K562 (cell line): Measurements from ENCODE around the gene CCDC69. TPM values are rescaled to one million over a fixed set of nuclear protein-coding genes. Genes with fewer than 3 reads are reported as not detected.

Experiments
- ATAC-seq: fragments of 200-7000 bp; cut with Tn5 transposase; 3 replicates; pipeline ENCODE4 v1.9.1; 2020; ENCODE audit warnings: moderate library complexity
- BruUV-seq: library from RNA; stranded (reverse); fragments of 400-500 nt; replicated peaks from 2 replicates; lab custom pipeline; 2021; lab: Mats Ljungman, UMichigan
- CTCF ChIA-PET: fragments of 300-600 bp; formaldehyde crosslinking; extraction: SDS; loops from one replicate; lab custom pipeline; 2021; ENCODE audit warnings: low intra/inter-chr PET ratio; lab: Yijun Ruan, JAX
- POLR2A ChIA-PET: fragments of 300-600, 350-650 bp; sonication (Branson Sonifier 250); formaldehyde crosslinking; extraction: SDS; loops from one replicate; lab custom pipeline; 2021; ENCODE audit warnings: antibody characterized with exemption, inconsistent platforms; lab: Yijun Ruan, JAX
- DNase-seq, 4 experiments: peaks; one replicate each; pipeline versions ENCODE4 v3.0.0 to v3.0.0-alpha.2; 2011 to 2018; ENCODE audit warnings: low spot score in 3 of 4, mixed read lengths in 3 of 4; ENCODE audit errors: extremely low read depth in 1 of 4
- FAIRE-seq: peaks from 2 replicates; lab custom pipeline; 2011; peaks lifted over from hg19 to GRCh38; lab: Jason Lieb, UNC
- H2AFZ ChIP-seq: 2 replicates; pipeline ENCODE4 v1.6.0; 2011; ENCODE audit warnings: low read depth, low read length, control low read depth, inconsistent platforms
- H3K27ac ChIP-seq: fragments of 200-600 bp; 3 replicates; pipeline ENCODE4 v1.8.0; 2011; ENCODE audit warnings: low read depth, mild to moderate bottlenecking, control low read depth, inconsistent platforms, low read length, moderate library complexity, mixed read lengths; ENCODE audit errors: extremely low read depth
- H3K27me3 ChIP-seq, 2 experiments: fragments of 300-600 bp in 1 of 2; 2 replicates in 1 of 2; 3 replicates in 1 of 2; pipeline versions ENCODE4 v1.6.0 to v1.8.0; 2011; ENCODE audit warnings: inconsistent platforms in 2 of 2, low read length in 2 of 2, mild to moderate bottlenecking in 1 of 2, mixed read lengths in 1 of 2, moderate library complexity in 1 of 2; ENCODE audit not compliant: control insufficient read depth in 2 of 2, insufficient read depth in 2 of 2
- H3K36me3 ChIP-seq: fragments of 300-600 bp; 3 replicates; pipeline ENCODE4 v1.8.0; 2011; ENCODE audit warnings: mild to moderate bottlenecking, low read length, inconsistent platforms; ENCODE audit not compliant: control insufficient read depth, insufficient read depth
- H3K4me1 ChIP-seq, 2 experiments: fragments of 200-600 bp in 1 of 2; replicated peaks in 1 of 2; 2 replicates in 1 of 2; 3 replicates in 1 of 2; pipeline versions ENCODE4 v1.5.1 to v1.8.0; 2011; ENCODE audit warnings: inconsistent platforms in 2 of 2, low read length in 2 of 2, mild to moderate bottlenecking in 1 of 2, mixed read lengths in 1 of 2, moderate library complexity in 1 of 2; ENCODE audit not compliant: control insufficient read depth in 2 of 2, insufficient read depth in 2 of 2
- H3K4me2 ChIP-seq: 2 replicates; pipeline ENCODE4 v1.6.1; 2011; ENCODE audit warnings: low read length, control low read depth, inconsistent platforms, mixed read lengths; ENCODE audit not compliant: insufficient read depth
- H3K4me3 ChIP-seq: fragments of 200-600 bp; sonication (generic), shearing (Covaris generic); 2 replicates; pipeline ENCODE4 v1.5.1; 2016; ENCODE audit warnings: control low read depth, inconsistent platforms
- H3K79me2 ChIP-seq: fragments of 200-600 bp; 3 replicates; pipeline ENCODE4 v1.8.0; 2011; ENCODE audit warnings: low read length, inconsistent platforms; ENCODE audit not compliant: control insufficient read depth, insufficient read depth
- H3K9ac ChIP-seq, 2 experiments: 2 replicates each; pipeline versions ENCODE4 v1.6.0 to v1.6.1; 2011; ENCODE audit warnings: low read depth in 2 of 2, low read length in 2 of 2, control low read depth in 1 of 2, inconsistent platforms in 1 of 2, mild to moderate bottlenecking in 1 of 2, mixed read lengths in 1 of 2; ENCODE audit not compliant: insufficient read depth in 1 of 2
- H3K9me1 ChIP-seq: one replicate; pipeline ENCODE4 v1.6.0; 2011; ENCODE audit warnings: inconsistent platforms, mild to moderate bottlenecking, low read length, moderate library complexity; ENCODE audit not compliant: control insufficient read depth, insufficient read depth
- H3K9me3 ChIP-seq: replicated peaks from 2 replicates; pipeline ENCODE4 v1.5.1; 2011; ENCODE audit warnings: low read depth, low read length, inconsistent platforms; ENCODE audit not compliant: control insufficient read depth, insufficient read depth
- H4K20me1 ChIP-seq: replicated peaks from 2 replicates; pipeline ENCODE4 v1.6.1; 2011; ENCODE audit warnings: low read length, inconsistent platforms, mixed read lengths; ENCODE audit not compliant: control insufficient read depth, insufficient read depth
- ERF ChIP-seq: fragments of 450-650 bp; formaldehyde crosslinking; IDR thresholded peaks from 2 replicates; pipeline ENCODE4 v1.4.0; 2020; ENCODE audit warnings: mild to moderate bottlenecking, mixed read lengths
- ETV5 ChIP-seq: sonication (generic); formaldehyde crosslinking; IDR thresholded peaks from 2 replicates; pipeline ENCODE4 v1.4.0; 2020; ENCODE audit warnings: low read depth, mild to moderate bottlenecking, missing genetic modification reagents
- GATA2 ChIP-seq: sonication (generic); formaldehyde crosslinking; IDR thresholded peaks from 2 replicates; pipeline ENCODE4 v1.4.0; 2020; ENCODE audit warnings: mild to moderate bottlenecking, missing genetic modification reagents
- MEF2D ChIP-seq: conservative IDR thresholded peaks from 2 replicates; pipeline ENCODE4 v1.6.1; 2016; ENCODE audit warnings: low read depth, missing genetic modification characterization, missing compliant biosample characterization
- PTBP1 ChIP-seq: fragments of 200-400 bp; formaldehyde crosslinking; IDR thresholded peaks from 2 replicates; pipeline ENCODE4 v1.6.1; 2017; ENCODE audit warnings: low read depth, low read length
- SMARCA5 ChIP-seq: fragments of 450-650 bp; IDR thresholded peaks from 2 replicates; pipeline ENCODE4 v1.6.1; 2016
- SP2 ChIP-seq: IDR thresholded peaks from 2 replicates; pipeline ENCODE4 v1.6.1; 2011; ENCODE audit warnings: mild to moderate bottlenecking, low read depth, low read length, moderate library complexity; ENCODE audit not compliant: poor library complexity, severe bottlenecking; ENCODE audit errors: extremely low read depth
- TCF7L2 ChIP-seq: fragments of 150-350 bp; IDR thresholded peaks from 2 replicates; pipeline ENCODE4 v1.6.1; 2016; ENCODE audit warnings: low read depth, mild to moderate bottlenecking, low read length, moderate library complexity
- YBX1 ChIP-seq: fragments of 450-650 bp; IDR thresholded peaks from 2 replicates; pipeline ENCODE4 v1.7.1; 2016; ENCODE audit warnings: mild to moderate bottlenecking
- ZEB2 ChIP-seq: fragments of 450-650 bp; IDR thresholded peaks from 2 replicates; pipeline ENCODE4 v1.6.1; 2016
- WGBS: fragments of 100-300 bp; shearing (Covaris generic); methylation state at CpG from one replicate; pipeline ENCODE4 v1.1.6; 2016; ENCODE audit warnings: low coverage, mixed read lengths; ENCODE audit not compliant: insufficient coverage; ENCODE audit errors: missing lambda C conversion rate; 5-methylcytosine and 5-hydroxymethylcytosine counted together
- in situ Hi-C: fragments of 300-500 bp; cut with MboI; formaldehyde crosslinking; loops from 4 replicates; pipeline ENCODE4 v1.15.0; 2018; ENCODE audit warnings: inconsistent platforms, mixed read lengths
- intact Hi-C: fragments of 100-400 bp; cut with micrococcal nuclease; formaldehyde crosslinking; loops from 2 replicates; pipeline ENCODE4 v1.14.2; 2022
- polyA plus RNA-seq, 8 experiments: library from polyadenylated mRNA; depleted of rRNA in 4 of 8; stranded (reverse) in 5 of 8; unstranded in 3 of 8; fragments of >200 nt; fragmentation: Nextera tagmentation in 2 of 8; fragmentation: Illumina TruSeq in 1 of 8; extraction: Ambion mirVana in 2 of 8; extraction: Trizol in 1 of 8; gene quantifications; 2 replicates each; pipeline versions ENCODE4 v1.2.1 to v1.2.3, GENCODE V29; 2011 to 2014; ENCODE audit warnings: inconsistent platforms in 1 of 8, missing spikeins in 1 of 8
- total RNA-seq, 7 experiments: library from RNA; depleted of rRNA in 6 of 7; stranded (reverse); fragments of >200 nt in 6 of 7; fragmentation: Illumina TruSeq in 2 of 7; extraction: Trizol in 2 of 7; gene quantifications; 2 replicates each; pipeline versions ENCODE4 v1.2.1 to v1.2.3, GENCODE V29; 2011 to 2021; ENCODE audit warnings: low replicate concordance in 1 of 7

The CCDC69 gene
- total and polyA plus RNA-seq, 9 of the 15 experiments (the other 6 are each of a cell fraction or from before 2014, with no cell fraction given): 0.65 to 12.2 (median 7.6) TPM

DNA sequence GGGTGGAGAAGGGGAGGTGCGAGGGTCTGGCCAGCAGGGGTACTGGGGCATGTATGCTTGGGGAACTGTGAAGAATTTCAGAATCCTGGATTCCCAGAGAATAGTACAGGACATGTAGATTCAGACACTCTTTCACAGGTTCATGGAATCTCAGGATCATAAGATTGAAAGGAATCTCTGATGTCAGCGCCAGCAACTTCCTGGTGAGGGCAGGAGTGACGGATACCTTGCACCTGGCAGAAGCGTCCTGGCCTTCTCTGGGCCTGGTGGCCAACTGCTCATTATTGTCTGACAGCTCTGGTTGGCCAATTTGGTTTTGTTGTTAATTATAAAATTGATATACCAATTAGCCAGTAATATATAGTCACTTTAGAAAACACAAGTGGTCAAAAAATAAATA, 36.0 kb upstream of the CCDC69 start:
- no peak overlapping the region for H2AFZ ChIP-seq
- WGBS: 74% methylated on average over 4 of the region's 4 CpGs
- ATAC-seq (no peak), DNase-seq (no peak), FAIRE-seq (no peak)
- H3K27me3 ChIP-seq: no peaks in the 10 kb centered on the region
- peaks cover 0 to 7% of the 10 kb centered on the region in 2 experiments; a peak in 3 of 5 replicates for H3K4me1 ChIP-seq
- TF ChIP-seq PTBP1: no peak
- TF ChIP-seq TCF7L2: no peak
- TF ChIP-seq SP2: no peak
- no peak for TF ChIP-seq GATA2 (CRISPR knock-in tag)
- no peak for TF ChIP-seq ZEB2
- no peak for TF ChIP-seq YBX1
- TF ChIP-seq ETV5: no peak
- TF ChIP-seq SMARCA5: no peak
- no peak for TF ChIP-seq MEF2D (tag)
- no peak for TF ChIP-seq ERF (CRISPR knock-in tag)
- ChIA-PET POLR2A (no interaction called here), CTCF (no interaction called here)
- no peaks in the 10 kb centered on the region for H3K79me2 ChIP-seq
- no peak overlapping the region for H3K4me3 ChIP-seq
- H3K4me2 ChIP-seq: no peak overlapping the region
- no peak overlapping the region for H3K9ac ChIP-seq
- no peaks in the 10 kb centered on the region for H3K9me3 ChIP-seq
- intact Hi-C loops: no loop called here
- in situ Hi-C loops: no loop called here
- H3K9me1 ChIP-seq: no peaks in the 10 kb centered on the region
- no peak overlapping the region for H3K27ac ChIP-seq
- BruUV-seq: no TSS peak
- H4K20me1 ChIP-seq: no peaks in the 10 kb centered on the region
- peaks cover 3% of the 10 kb centered on the region; the same call in 1 of the 3 replicates for H3K36me3 ChIP-seq
